Measurements from ENCODE around the gene NAMPT.

DNA sequence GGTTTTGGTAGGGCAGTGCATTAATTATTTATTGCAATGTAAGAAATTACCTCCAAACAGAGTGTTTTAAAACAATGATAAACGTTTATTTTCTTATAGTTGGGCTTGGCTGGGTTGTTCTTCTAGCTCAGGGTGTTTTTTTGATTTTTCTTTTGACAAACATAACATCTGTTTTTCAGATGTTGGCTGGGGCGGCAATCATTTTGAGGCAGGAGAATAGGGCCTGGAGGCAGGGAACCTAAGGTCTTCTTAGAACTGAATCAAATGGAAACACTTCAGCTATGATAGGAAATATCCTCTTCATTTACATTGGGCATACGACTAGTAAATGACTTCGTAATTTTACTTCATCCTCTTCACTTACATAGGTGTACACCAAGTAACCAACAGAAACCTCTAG lies 47.4 kb upstream of the NAMPT start:
- no peak for TF ChIP-seq POLR2A (IDR thresholded peaks at IDR 0.05)
- TF ChIP-seq, protein P1, sequence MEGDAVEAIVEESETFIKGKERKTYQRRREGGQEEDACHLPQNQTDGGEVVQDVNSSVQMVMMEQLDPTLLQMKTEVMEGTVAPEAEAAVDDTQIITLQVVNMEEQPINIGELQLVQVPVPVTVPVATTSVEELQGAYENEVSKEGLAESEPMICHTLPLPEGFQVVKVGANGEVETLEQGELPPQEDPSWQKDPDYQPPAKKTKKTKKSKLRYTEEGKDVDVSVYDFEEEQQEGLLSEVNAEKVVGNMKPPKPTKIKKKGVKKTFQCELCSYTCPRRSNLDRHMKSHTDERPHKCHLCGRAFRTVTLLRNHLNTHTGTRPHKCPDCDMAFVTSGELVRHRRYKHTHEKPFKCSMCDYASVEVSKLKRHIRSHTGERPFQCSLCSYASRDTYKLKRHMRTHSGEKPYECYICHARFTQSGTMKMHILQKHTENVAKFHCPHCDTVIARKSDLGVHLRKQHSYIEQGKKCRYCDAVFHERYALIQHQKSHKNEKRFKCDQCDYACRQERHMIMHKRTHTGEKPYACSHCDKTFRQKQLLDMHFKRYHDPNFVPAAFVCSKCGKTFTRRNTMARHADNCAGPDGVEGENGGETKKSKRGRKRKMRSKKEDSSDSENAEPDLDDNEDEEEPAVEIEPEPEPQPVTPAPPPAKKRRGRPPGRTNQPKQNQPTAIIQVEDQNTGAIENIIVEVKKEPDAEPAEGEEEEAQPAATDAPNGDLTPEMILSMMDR (IDR thresholded peaks at IDR 0.05 in 4 of 5, conservative IDR thresholded peaks at IDR 0.05 in 1 of 5): no peak

Data from gastrocnemius medialis (tissue), 4 donors.